Mammary epithelial cell (primary cell): ENCODE measurements around the gene GPR89B.
"Not testable (repeated sequence)": the region's sequence is repeated elsewhere in the genome, so short reads cannot be mapped to it uniquely, and the experiment has no call there.

Source experiments
- EZH2 ChIP-seq: IDR thresholded peaks from 2 replicates; pipeline ENCODE4 v1.6.1; 2012; ENCODE audit warnings: low read length, inconsistent platforms, borderline replicate concordance
- TF ChIP-seq, protein P1 (sequence below), 2 donors: IDR thresholded peaks in 1 of 2; conservative IDR thresholded peaks in 1 of 2; 2 replicates each; pipeline ENCODE4 v1.5.1; 2011 to 2012; ENCODE audit warnings: inconsistent platforms in 2 of 2, low read length in 2 of 2, mild to moderate bottlenecking in 2 of 2, control low read depth in 1 of 2, low read depth in 1 of 2; ENCODE audit not compliant: insufficient read depth in 1 of 2; ENCODE audit errors: extremely low read depth in 1 of 2

DNA sequence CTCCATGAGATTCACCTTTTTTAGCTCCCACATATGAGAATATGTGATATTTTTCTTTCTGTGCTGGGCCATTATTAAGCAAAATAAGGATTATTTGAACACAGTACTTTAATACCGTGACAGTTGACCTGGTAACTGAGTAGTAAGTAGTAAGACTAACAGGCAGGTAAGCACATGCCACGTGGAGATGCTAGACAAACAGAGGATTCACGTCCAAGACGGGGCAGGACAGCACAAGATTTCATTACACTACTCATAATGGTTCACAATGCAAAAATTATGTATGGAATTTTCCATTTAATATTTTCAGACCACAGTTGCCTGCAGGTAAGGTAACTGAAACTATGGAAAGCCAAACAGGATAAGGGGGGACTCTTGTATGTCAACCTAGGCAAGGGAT lies 79.5 kb downstream of the GPR89B start:
- TF ChIP-seq EZH2: not testable (repeated sequence)
- TF ChIP-seq, protein P1, sequence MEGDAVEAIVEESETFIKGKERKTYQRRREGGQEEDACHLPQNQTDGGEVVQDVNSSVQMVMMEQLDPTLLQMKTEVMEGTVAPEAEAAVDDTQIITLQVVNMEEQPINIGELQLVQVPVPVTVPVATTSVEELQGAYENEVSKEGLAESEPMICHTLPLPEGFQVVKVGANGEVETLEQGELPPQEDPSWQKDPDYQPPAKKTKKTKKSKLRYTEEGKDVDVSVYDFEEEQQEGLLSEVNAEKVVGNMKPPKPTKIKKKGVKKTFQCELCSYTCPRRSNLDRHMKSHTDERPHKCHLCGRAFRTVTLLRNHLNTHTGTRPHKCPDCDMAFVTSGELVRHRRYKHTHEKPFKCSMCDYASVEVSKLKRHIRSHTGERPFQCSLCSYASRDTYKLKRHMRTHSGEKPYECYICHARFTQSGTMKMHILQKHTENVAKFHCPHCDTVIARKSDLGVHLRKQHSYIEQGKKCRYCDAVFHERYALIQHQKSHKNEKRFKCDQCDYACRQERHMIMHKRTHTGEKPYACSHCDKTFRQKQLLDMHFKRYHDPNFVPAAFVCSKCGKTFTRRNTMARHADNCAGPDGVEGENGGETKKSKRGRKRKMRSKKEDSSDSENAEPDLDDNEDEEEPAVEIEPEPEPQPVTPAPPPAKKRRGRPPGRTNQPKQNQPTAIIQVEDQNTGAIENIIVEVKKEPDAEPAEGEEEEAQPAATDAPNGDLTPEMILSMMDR (conservative IDR thresholded peaks at IDR 0.05 in 1 of 2, IDR thresholded peaks at IDR 0.05 in 1 of 2; ENCODE audit: extremely low read depth in 1 of 2, insufficient read depth in 1 of 2, low read depth in 1 of 2, low read length in 2 of 2): not testable (repeated sequence)
